Hepatocyte (in vitro differentiated cells): ENCODE measurements around the gene RNLS.

Experiments used
- EZH2 ChIP-seq: fragments of 200-600 bp; sonication (generic); IDR thresholded peaks from 2 replicates; pipeline ENCODE4 v1.6.1; 2016; ENCODE audit warnings: antibody characterized with exemption, mild to moderate bottlenecking, borderline replicate concordance
- EZH2phosphoT487 ChIP-seq: fragments of 200-600 bp; sonication (generic); IDR thresholded peaks from one replicate; pipeline ENCODE4 v1.6.1; 2018; ENCODE audit warnings: antibody characterized with exemption, mild to moderate bottlenecking, low read depth, moderate library complexity; ENCODE audit not compliant: unreplicated experiment, severe bottlenecking
- TF ChIP-seq, protein P1 (sequence below): fragments of 200-600 bp; sonication (generic); IDR thresholded peaks from 2 replicates; pipeline ENCODE4 v1.5.1; 2016; ENCODE audit warnings: antibody characterized with exemption, mild to moderate bottlenecking; ENCODE audit not compliant: poor library complexity

DNA sequence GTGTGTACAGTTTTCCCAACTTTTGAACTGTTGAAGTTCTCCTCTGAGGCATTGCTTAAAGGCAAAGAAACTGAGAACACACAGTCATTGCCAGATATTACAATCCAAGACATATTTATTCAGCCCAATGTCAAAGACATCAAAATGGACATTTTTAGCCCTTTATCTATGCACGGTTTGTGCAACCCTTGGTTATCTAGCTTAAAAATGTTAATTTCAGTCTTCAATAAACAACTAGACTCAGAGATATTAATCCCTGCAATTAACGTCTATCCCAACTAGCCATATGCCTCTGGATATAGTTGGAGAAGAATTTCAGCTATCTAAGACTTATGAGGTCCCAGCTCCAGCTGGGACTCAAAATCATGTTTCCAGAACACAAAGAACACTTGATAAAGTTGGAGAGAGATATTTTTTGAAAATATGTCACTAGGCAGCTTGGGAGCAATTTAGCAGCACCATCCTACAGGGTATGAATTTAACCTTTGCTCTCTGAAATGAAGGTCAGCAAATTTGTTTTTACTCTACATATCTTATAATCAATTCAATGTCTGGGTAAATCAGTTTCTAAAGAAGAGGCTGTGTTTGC lies 357.0 kb downstream of the RNLS start:
- TF ChIP-seq, protein P1, sequence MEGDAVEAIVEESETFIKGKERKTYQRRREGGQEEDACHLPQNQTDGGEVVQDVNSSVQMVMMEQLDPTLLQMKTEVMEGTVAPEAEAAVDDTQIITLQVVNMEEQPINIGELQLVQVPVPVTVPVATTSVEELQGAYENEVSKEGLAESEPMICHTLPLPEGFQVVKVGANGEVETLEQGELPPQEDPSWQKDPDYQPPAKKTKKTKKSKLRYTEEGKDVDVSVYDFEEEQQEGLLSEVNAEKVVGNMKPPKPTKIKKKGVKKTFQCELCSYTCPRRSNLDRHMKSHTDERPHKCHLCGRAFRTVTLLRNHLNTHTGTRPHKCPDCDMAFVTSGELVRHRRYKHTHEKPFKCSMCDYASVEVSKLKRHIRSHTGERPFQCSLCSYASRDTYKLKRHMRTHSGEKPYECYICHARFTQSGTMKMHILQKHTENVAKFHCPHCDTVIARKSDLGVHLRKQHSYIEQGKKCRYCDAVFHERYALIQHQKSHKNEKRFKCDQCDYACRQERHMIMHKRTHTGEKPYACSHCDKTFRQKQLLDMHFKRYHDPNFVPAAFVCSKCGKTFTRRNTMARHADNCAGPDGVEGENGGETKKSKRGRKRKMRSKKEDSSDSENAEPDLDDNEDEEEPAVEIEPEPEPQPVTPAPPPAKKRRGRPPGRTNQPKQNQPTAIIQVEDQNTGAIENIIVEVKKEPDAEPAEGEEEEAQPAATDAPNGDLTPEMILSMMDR = no peak
- TF ChIP-seq EZH2 (no peak), EZH2phosphoT487 (no peak)
